GM18517 (cell line): ENCODE measurements around the gene ACTN3.
"Not testable (repeated sequence)": the region's sequence is repeated elsewhere in the genome, so short reads cannot be mapped to it uniquely, and the experiment has no call there.

Source experiments
- ATAC-seq: cut with Tn5 transposase; IDR thresholded peaks from one replicate; pipeline ENCODE4 v1.9.1; 2021; ENCODE audit warnings: mild to moderate bottlenecking, moderate library complexity; ENCODE audit not compliant: unreplicated experiment

ACTN3 gene

DNA sequence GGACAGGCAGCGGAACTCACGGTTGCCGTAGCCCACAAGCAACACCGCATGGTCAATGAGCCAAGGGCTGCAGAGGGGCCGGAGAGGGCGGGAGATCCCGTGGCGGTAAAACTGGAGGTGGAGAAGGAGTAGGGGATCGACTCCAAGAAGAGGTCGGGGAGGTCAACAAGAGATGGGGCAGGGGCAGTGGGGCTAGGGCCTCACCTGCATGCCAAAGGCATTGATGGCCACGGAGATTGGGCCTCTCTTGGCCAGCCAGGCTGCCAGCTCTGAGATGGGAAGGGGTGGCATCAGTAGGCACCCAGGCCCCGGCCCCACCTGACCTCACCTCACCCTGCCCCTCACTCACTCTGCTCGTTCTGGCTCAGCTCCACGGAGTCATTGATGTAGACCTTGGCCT is 17.8 kb downstream of the ACTN3 start:
- ATAC-seq: no peak

DNA sequence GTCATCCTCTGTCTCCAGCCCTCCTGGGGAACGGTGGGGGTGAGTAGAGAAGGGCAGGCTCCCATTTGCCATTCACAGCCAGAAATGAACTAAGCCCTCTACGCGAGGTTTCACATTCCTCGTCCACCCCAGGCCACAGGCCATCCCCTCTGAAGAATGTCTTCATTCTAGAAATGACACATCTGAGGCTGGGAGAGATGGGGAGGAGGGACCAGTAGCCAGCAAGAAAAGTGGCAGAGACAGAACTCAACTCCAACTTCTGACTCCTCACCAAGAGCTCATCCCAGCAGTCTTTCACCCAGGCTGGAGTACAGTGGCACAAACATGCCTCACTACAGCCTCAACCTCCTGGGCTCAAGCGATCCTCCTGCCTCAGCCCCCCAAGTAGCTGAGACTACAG is 18.3 kb downstream of the ACTN3 start:
- no peak for ATAC-seq

DNA sequence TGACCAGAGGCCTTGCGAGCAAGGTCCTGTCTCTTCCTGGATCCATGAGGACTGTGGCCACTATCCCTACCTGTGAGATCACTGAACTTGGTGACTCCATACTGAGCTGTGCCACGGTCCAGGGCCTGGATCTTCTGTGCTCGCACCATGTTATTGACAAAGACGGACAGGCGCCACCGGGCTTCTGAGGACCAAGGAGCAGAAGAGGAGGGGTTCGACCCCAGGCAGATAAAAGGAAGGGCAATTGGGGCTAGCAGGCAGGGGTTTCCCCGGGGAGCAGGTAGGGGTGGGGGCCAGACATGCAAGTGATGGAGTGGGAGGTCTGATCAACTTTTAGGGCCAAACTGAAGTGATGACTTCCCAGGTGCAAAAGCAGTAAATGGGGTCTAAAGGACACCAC is 19.5 kb downstream of the ACTN3 start:
- no peak for ATAC-seq

DNA sequence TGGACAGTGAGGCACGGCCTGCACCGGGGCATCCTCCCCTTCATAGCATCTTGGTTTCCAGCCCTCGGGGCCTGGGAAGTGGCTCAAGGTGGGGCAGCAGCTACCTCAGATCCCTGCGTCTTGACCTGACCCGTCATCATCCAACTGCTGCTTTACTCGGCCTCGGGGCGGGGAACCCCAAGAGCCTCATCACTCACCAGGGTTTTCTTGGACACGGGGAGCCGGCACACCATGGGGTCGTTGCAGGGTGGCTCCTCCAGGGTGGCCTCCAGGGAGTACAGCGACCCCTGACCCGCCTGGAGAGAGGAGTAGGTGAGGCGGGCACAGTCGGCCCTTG is 21.1 kb downstream of the ACTN3 start:
- ATAC-seq: no peak

DNA sequence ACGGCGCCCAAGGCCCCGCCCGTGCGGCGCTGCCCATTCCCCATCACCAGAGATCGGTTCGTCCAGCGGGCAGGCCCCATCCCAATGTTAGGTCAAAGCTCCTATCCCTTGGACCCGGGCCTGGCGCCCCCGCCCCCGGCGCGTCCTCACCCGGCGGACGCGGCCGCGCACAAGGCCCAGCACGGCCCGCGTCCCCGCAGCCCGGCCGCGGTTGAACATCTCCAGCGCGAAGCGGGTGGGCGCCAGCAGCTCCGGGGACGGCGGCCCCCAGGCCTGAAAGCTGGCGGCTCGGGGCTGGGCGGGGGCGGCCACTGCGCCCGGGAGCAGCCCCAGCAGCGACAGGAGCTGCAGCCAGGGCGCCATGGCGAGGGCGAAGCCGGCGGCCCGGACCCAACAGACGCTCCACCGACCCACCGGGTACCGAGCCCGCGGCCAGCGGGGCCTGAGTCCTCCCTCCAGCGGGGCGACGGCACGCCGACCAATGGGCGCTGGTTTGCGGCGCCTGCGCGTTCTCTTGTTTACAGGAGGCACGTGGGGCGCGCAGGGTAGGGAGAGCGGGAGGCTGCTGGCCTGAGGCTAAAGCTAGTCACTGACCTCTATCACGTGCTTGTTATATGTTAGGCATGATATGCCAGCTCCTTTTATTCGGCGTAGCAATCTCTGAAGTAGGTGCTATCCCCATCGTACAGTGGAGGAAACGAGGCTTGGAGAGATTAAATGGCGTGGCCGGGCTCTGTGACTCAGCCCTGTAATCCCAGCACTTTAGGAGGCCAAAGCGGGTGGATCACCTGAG is 21.6 kb downstream of the ACTN3 start, which contains the start of gene CTSF:
TSS of gene CTSF (minus strand) at position 483 of the 793 bp plus-strand sequence. CDS start at position 363, 120 bp downstream.
- no peak for ATAC-seq

DNA sequence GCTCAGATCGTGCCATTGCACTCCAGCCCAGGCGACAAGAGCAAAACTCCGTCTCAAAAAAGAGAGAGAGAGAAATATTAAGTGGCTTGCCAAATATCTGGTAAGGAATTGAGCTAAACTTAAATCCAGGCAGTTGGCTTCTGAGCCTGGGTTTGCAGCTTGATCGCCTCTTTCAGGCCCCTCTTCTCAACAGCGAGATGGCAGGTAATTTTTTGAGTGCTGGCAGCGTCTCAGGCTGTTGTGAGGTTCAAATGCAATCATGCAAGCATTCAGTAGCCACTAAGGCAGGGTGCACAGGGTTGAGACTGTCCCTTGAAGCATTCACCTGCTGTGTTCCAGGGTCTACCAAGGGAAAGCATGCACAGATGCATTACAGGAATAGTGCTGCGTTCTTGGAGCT is 22.4 kb downstream of the ACTN3 start:
- ATAC-seq: no peak

DNA sequence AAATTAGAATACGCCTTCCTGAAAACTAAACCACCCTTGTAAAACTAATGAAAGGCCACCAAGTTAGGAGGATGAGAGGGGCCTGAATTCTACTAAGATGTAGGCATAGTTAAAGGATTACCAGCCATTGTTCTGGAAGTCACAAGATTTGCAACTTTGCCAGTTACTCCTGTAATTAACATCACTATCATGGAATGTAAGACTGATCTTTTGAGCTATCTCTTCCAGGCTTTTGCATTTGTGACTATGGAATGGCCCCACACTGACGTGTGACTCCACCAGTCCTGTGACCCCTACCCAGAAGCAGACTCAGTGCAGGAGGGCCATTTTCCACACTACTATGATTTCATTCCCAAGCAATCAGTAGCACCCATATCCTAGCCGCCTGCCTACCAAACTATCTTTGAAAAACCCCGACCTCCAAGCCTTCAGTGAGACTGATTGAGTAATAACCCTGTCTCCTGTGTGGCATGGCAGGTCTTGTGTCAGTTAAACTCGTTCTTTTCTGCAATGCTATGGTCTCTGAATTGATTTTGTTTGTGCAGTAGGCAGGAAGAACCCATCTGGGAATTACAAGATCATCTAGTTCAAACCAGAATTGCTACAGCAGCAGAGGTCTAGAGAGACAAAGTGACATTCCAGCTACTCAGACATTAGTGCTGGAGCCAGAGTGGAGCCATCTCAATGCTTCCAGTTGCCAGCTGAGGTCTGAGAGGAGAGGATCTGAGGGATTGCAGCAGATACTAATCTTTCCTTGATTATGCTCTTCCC is 23.6 kb downstream of the ACTN3 start:
- no peak for ATAC-seq

DNA sequence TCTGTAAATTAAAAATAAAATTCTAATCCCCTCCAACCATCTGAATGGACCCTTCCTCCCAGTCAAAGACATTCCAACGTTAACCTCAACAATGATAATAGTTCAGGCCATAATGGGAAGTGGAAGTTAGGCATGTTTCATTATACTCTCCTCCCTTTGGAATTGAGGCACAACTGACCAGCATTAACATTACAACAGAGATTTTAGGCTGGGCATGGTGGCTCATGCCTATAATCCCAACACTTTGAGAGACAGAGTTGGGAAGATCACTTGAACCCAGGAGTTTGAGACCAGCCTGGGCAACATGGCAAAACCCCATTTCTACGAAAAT is 24.1 kb downstream of the ACTN3 start:
- no peak for ATAC-seq

DNA sequence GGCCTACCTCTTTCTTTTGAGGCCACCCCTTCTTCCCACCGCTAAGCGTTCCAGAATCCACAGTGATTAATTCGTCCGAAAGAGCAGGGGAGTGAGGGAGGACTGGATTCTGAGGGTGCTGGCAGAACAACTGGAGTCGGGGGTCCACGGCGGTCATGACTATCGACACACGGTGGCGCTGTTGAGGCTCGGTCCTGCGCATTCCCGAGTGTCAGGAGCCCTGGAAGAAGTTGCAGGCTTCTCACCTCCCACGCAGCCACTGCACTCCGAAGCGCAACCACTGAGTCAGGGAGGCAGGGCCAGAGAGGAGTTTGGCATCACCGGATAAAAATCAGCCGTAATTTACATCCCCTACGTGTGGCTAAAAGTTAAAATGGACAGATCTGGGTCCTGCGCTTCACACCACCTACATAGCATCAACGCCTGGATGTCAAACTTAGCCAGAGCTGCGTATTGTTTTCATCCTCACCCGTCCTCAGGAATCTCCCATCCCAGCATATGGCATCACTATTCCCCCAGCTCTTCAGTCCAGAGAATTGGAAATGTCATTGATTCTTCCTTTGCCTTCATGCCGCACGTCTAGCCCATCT is 32.4 kb downstream of the ACTN3 start:
- no peak for ATAC-seq

DNA sequence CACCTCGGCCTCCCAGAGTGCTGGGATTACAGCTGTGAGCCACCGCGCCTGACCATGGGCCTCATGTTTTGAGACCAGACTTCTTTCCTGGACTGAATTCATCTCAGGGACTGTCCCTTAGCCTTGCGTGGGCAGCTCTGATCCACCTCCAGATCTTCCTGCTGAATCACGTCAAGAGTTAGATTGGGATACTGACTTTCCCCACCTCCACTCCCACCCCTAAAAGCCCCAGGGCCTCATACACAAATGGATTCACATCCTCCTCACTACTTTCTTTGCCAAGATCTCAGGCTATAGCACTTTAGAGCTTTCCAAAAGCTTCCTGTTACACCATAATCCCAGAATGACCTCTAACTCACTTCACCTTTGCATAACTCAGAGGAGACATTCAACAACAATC is 34.1 kb downstream of the ACTN3 start:
- no peak for ATAC-seq

DNA sequence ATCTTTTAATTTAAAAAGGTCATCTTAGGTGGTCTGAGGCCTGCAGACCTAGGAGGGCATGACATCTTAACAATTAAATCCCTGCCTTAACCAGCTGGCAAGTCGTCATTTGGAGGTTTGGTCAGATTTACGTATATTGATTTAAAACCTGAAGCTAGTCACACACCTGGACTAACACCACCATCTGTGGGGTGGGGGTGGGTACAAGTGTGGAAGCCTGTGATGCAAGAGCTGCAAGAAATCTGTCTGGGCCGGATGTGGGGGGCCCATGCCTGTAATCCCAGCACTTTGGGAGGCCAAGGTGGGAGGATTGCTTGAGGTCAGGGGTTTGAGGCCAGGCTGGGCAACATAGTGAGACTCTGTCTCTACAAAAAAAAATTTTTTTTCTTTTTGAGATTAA is 34.6 kb downstream of the ACTN3 start:
- ATAC-seq: no peak

DNA sequence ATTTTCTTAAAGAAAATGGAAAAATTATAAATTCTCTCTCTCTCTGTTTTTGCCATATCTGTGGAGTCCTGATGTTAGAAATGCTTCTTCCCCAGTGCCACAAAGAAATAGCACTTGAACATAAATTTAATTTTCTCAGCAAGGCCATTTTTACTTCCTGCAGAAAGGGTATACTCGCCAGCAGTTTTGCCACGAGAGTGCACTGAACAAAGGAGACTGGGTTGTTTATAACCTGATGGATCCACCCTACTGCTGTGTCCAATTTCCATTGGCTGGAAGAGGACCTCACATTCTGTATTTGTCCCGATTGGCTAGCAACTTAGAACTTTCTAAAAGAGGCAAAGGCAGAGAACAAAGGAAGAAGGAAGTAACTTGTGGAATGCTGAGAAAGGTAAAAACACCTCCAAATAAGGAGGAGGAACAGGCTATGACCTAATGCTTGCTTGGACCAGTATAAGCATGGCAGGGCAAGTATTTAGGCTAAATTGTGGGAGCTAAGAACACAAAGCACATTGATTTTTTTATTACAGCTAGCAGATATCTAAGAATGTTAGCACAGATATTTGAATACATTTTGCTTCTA is 36.0 kb downstream of the ACTN3 start:
- ATAC-seq: not testable (repeated sequence)

DNA sequence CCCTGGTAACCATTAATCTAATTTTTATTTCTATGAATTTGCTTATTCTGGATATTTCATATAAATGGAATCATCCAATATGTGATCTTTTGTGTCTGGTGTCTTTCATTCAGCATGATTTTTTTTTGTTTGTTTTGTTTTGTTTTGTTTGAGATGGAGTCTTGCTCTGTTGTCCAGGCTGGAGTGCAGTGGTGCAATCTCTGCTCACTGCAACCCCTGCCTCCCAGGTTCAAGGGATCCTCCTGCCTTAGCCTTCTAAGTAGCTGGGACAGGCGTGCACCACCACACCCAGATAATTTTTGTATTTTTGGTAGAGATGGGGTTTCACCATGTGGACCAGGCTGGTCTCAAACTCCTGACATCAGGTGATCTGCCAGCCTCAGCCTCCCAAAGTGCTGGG is 38.7 kb downstream of the ACTN3 start:
- ATAC-seq: not testable (repeated sequence)

DNA sequence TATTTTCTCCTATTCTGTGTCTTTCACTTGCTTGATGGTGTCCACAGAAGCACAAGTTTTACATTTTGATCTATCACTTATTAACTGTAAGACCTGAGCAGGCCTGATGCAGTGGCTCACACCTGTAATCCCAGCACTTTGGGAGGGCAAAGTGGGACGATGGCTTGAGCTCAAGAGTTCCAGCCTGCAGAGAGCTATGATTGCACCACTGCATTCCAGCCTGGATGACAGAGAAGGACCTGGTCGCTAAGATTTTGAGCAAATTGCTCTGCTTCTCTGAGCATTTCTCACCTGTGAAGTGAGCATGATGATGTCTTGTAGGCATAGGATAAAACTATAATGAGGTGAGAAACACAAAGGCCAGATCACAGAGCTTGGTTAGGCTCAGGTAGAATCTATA is 39.4 kb downstream of the ACTN3 start:
- no peak for ATAC-seq

DNA sequence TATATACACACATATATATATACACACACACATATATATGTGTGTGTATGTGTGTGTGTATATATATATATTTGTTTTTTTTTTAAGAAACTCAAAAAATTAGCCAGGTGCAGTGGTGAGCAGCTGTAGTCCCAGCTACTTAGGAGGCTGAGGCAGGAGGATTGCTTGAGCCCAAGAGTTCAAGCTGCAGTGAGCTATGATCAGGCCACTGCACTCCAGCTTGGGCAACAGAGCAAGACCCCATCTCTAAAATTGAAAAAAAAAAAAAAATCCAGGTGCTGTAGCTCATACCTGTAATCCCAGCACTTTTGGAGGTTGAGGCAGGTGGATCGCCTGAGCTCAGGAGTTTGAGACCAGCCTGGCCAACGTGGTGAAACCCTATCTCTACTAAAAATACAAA is 42.6 kb downstream of the ACTN3 start:
- ATAC-seq: not testable (repeated sequence)

DNA sequence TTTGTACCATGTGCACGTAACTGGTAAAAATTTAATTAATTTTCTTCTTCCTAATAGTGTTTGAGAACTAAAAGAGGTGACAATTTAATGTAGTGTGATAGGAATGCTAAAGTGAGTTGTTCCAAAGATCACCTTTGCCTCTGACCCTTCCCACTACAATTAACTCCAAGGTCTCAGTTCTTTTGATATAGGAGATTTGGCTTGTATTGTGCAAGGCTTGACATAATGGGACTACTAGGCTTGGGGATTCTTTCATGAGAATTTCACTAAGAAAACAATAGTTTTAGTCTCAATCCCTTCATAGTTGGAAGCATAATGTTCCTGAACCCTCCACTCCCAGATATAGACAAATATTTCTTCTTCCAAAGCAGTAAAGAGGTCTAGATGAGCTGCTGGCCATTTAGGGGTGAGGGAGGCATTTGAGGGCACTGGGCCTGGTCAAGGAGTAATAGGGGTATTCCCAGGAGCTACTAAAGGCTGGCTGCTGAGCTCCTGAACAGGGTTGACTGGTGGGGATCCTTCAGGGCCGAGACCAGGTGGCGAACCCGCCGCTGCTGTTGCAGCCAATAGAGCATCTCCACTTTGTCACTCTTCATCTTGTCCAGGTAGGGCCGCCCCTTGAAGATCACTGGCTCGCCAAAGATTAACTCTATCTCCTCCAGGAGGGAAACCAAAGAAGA is 43.4 kb downstream of the ACTN3 start:
- no peak for ATAC-seq

DNA sequence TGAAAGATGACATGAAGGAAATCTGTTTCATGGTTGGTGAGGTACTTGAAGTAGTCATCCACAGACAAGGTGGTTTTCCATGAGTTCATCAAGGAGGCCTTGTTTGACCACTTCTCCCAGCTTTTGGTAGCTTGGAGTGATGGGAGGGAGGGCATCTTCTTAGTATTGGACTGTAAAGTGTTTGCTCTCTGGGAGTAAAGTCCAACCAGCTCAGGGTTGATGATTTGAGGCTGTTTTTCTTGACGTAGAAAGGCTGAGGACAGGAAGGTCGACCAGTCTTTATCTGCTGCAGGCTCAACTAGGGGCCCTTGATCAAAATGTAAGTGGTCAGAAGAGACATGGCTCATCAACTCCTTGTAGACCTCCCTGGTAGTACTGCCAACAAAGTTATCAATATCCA is 44.5 kb downstream of the ACTN3 start:
- no peak for ATAC-seq

DNA sequence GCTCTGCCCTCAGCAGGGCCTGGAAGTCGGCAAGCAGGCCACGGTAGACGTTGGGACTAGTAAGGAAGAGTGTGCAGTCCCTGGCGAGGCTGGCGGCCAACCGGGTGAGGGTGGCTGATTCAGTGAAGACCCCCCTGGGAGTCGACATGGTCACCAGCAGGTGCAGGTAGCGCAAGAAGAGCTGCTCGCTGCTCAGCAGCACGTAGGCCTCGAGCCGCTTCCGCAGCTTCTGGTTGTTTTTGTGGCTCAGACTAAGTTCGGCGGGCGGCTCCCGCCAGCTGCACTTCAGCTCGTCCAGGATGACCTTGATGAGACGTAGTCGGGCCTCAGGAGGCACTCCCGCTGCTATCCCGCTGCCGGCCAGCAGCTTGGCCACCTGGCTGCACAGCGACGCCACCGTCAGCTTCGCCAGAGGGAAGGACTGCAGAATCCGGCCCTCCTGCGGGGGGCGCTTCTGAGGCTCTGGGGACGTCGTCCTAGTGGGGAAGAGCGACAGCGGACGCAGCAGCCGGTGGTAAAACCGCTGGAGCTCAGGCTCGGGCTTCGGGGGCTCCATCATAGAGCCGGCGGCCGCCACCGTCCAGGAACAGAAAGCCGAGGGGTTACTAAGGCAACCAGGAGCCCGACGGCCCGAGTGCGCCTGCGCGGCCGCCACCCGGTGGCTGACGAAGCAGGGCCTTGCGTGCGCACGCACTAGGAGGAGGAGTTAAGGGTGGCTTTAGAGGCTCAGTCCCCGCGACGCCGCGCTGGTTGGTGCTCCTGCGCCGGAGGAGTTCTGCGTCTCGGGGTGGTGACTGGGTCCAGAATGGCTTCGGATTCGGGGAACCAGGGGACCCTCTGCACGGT is 46.0 kb downstream of the ACTN3 start, which contains the start of the genes CCDC87 and CCS:
TSS of gene CCDC87 (minus strand) at position 607 of the 846 bp plus-strand sequence. CDS start at position 559, 48 bp downstream.
TSS of gene CCS (plus strand) at position 729 of the 846 bp plus-strand sequence. CDS start at position 806, 77 bp downstream.
- peak; percentile 76 for ATAC-seq

DNA sequence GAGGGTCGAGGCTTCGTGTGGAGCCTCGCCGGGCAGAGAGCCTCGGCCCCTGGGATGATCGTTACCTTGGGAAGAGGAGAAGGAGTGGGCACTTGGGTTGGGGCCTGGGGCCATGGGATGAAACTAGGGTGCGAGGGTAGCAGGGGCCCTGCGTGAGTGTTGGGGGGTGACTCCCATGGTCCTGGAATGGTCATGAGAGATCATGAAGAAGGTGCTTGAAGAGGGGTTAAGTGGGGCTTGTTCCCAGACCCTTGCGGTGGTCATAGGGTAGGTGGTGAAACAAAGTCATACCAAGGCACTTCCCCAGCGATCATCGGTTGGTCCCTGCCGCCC is 46.6 kb downstream of the ACTN3 start:
- no peak for ATAC-seq

DNA sequence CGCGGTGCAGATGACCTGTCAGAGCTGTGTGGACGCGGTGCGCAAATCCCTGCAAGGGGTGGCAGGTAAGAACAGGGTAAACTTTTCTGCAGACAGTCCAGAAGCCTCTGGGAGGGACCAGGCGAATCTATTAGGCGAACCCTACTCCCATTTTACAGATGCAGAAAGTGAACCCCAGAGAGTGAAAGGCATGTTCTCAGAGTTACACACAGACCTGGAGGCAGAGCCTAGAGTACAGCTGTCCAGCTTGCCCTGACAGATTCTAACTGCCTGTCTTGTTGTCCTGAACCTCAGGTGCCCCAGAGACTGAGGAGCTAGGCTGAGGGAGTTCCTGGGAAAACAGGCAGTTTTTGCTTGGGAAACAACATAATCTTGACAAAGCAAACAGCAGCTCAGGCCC is 46.9 kb downstream of the ACTN3 start:
- no peak for ATAC-seq
